ENCODE results near the gene QRSL1. TPM values are rescaled to one million over a fixed set of nuclear protein-coding genes. Genes with fewer than 3 reads are reported as not detected.

QRSL1 gene
- total and polyA plus RNA-seq, 10 of the 15 experiments (the other 5 are each of a cell fraction or from before 2014, with no cell fraction given): 11.9 to 23.5 (median 15.5) TPM

DNA sequence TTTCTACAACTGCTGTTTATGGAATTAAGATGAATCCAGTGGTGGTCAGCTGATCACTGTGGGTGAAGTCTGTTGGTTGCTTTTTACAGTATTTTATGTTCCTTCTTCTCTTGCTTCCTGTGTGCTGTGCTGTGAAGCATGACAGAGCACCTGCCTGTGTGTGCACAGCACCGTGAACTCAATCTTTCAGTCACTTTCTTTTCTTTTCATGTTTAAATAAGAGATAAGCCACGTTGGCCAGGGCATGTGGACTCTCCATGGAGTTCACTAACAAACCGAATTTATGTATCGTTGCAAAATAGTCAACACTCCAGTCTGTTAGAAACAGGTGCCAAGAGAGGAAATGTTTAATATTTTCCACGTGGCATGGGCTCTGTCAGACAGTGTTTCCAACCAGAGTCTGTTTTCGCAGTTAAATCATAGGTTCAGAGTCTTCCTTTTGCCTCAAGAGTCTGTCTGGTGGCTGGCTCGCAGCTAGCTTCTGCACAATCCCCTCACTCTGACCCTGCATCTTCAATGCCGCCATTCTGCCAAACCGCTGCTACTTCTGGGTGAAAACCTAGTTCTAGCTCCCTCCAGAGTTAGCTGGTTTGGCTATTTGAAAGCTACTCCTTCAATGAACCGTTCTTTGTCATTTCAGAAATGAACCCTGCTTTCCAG lies 73.2 kb downstream of the QRSL1 start (continued):
- no peak for TF ChIP-seq JUNB (IDR thresholded peaks at IDR 0.05)
- peak; percentile 96; the same call in 1 of the 2 replicates for TF ChIP-seq TAF1 (IDR thresholded peaks at IDR 0.05; ENCODE audit: borderline replicate concordance, low read depth, low read length)
- TF ChIP-seq, protein P1, sequence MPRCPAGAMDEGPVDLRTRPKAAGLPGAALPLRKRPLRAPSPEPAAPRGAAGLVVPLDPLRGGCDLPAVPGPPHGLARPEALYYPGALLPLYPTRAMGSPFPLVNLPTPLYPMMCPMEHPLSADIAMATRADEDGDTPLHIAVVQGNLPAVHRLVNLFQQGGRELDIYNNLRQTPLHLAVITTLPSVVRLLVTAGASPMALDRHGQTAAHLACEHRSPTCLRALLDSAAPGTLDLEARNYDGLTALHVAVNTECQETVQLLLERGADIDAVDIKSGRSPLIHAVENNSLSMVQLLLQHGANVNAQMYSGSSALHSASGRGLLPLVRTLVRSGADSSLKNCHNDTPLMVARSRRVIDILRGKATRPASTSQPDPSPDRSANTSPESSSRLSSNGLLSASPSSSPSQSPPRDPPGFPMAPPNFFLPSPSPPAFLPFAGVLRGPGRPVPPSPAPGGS (IDR thresholded peaks at IDR 0.05; ENCODE audit: borderline replicate concordance, insufficient read depth, low read depth, low read length, poor library complexity, severe bottlenecking): no peak
- TF ChIP-seq HCFC1 (IDR thresholded peaks at IDR 0.05; ENCODE audit: low read length): no peak
- no peak for TF ChIP-seq STAT3 (IDR thresholded peaks at IDR 0.05; ENCODE audit: low read depth, low read length)
- TF ChIP-seq, protein P2, sequence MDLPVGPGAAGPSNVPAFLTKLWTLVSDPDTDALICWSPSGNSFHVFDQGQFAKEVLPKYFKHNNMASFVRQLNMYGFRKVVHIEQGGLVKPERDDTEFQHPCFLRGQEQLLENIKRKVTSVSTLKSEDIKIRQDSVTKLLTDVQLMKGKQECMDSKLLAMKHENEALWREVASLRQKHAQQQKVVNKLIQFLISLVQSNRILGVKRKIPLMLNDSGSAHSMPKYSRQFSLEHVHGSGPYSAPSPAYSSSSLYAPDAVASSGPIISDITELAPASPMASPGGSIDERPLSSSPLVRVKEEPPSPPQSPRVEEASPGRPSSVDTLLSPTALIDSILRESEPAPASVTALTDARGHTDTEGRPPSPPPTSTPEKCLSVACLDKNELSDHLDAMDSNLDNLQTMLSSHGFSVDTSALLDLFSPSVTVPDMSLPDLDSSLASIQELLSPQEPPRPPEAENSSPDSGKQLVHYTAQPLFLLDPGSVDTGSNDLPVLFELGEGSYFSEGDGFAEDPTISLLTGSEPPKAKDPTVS (IDR thresholded peaks at IDR 0.05; ENCODE audit: low read depth, low read length): no peak
- TF ChIP-seq POU2F2 (IDR thresholded peaks at IDR 0.05; ENCODE audit: borderline replicate concordance, low read depth, low read length): no peak
- TF ChIP-seq RCOR1 (conservative IDR thresholded peaks at IDR 0.05; ENCODE audit: low read depth, low read length): no peak
- TF ChIP-seq SREBF2 (IDR thresholded peaks at IDR 0.05; ENCODE audit: low read length): no peak
- no peak for TF ChIP-seq ZNF622 (IDR thresholded peaks at IDR 0.05)
- TF ChIP-seq EP300 (IDR thresholded peaks at IDR 0.05; ENCODE audit: borderline replicate concordance in 1 of 2, control insufficient read depth in 1 of 2, low read depth in 2 of 2, low read length in 2 of 2): peak in 1 of 2 experiments; percentile 77; a peak in 2 of 4 replicates
- TF ChIP-seq TCF7 (IDR thresholded peaks at IDR 0.05; ENCODE audit: borderline replicate concordance): peak; percentile 71
- no peak for TF ChIP-seq TBL1XR1 (IDR thresholded peaks at IDR 0.05; ENCODE audit: low read depth, low read length)
- no peak for TF ChIP-seq ZSCAN29 (IDR thresholded peaks at IDR 0.05)
- peak; percentile 48 for TF ChIP-seq IKZF1 (conservative IDR thresholded peaks at IDR 0.05)
- TF ChIP-seq HDAC2 (IDR thresholded peaks at IDR 0.05): no peak
- TF ChIP-seq NFYA (IDR thresholded peaks at IDR 0.05; ENCODE audit: borderline replicate concordance, low read depth, low read length): no peak
- no peak for TF ChIP-seq RB1 (IDR thresholded peaks at IDR 0.05; ENCODE audit: borderline replicate concordance)
- peak; percentile 61 for TF ChIP-seq RUNX3 (IDR thresholded peaks at IDR 0.05; ENCODE audit: low read length)
- TF ChIP-seq, protein P3, sequence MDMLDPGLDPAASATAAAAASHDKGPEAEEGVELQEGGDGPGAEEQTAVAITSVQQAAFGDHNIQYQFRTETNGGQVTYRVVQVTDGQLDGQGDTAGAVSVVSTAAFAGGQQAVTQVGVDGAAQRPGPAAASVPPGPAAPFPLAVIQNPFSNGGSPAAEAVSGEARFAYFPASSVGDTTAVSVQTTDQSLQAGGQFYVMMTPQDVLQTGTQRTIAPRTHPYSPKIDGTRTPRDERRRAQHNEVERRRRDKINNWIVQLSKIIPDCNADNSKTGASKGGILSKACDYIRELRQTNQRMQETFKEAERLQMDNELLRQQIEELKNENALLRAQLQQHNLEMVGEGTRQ (IDR thresholded peaks at IDR 0.05; ENCODE audit: borderline replicate concordance, low read depth, low read length): peak; percentile 54; the same call in 1 of the 2 replicates
- peak; percentile 59 for TF ChIP-seq MEF2B (IDR thresholded peaks at IDR 0.05; ENCODE audit: partially characterized antibody, poor library complexity, severe bottlenecking)
- TF ChIP-seq, protein P4, sequence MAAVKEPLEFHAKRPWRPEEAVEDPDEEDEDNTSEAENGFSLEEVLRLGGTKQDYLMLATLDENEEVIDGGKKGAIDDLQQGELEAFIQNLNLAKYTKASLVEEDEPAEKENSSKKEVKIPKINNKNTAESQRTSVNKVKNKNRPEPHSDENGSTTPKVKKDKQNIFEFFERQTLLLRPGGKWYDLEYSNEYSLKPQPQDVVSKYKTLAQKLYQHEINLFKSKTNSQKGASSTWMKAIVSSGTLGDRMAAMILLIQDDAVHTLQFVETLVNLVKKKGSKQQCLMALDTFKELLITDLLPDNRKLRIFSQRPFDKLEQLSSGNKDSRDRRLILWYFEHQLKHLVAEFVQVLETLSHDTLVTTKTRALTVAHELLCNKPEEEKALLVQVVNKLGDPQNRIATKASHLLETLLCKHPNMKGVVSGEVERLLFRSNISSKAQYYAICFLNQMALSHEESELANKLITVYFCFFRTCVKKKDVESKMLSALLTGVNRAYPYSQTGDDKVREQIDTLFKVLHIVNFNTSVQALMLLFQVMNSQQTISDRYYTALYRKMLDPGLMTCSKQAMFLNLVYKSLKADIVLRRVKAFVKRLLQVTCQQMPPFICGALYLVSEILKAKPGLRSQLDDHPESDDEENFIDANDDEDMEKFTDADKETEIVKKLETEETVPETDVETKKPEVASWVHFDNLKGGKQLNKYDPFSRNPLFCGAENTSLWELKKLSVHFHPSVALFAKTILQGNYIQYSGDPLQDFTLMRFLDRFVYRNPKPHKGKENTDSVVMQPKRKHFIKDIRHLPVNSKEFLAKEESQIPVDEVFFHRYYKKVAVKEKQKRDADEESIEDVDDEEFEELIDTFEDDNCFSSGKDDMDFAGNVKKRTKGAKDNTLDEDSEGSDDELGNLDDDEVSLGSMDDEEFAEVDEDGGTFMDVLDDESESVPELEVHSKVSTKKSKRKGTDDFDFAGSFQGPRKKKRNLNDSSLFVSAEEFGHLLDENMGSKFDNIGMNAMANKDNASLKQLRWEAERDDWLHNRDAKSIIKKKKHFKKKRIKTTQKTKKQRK (IDR thresholded peaks at IDR 0.05; ENCODE audit: low read depth, low read length): no peak
- TF ChIP-seq SIN3A (IDR thresholded peaks at IDR 0.05; ENCODE audit: low read depth, low read length): no peak
- TF ChIP-seq NR2F1 (conservative IDR thresholded peaks at IDR 0.05): no peak
- no peak for TF ChIP-seq CHD4 (IDR thresholded peaks at IDR 0.05)
- TF ChIP-seq SMAD1 (IDR thresholded peaks at IDR 0.05; ENCODE audit: low read depth, partially characterized antibody): no peak

Measured in GM12878 (cell line).